HT1080 (cell line): Measurements from ENCODE around the gene KDR. TPM values are rescaled to one million over a fixed set of nuclear protein-coding genes. Genes with fewer than 3 reads are reported as not detected.
A peak's percentile ranks its signal among the peaks of the same experiment; 100 is the strongest.

Experiments used
- DNase-seq: peaks from one replicate; pipeline ENCODE4 v3.0.0-alpha.2; 2015; ENCODE audit warnings: low read depth
- polyA plus RNA-seq, 2 experiments: library from polyadenylated mRNA; depleted of rRNA; stranded (reverse); fragments of >200 nt; gene quantifications; 2 replicates each; pipeline ENCODE4 v1.2.3, GENCODE V29; 2015
- total RNA-seq: library from RNA; depleted of rRNA; stranded (reverse); fragments of >200 nt; shearing (Covaris generic); gene quantifications from 2 replicates; pipeline ENCODE4 v1.2.3, GENCODE V29; 2014; rRNA removed

The KDR gene
- 0.17 and 0.58 TPM in 2 replicates for total RNA-seq
- polyA plus RNA-seq (2015; cell fraction: cytosol; rRNA removed) = 0.07 and 0.08 TPM in 2 replicates
- polyA plus RNA-seq (2015; cell fraction: nucleus; rRNA removed) = 0.23 and 0.49 TPM in 2 replicates

DNA sequence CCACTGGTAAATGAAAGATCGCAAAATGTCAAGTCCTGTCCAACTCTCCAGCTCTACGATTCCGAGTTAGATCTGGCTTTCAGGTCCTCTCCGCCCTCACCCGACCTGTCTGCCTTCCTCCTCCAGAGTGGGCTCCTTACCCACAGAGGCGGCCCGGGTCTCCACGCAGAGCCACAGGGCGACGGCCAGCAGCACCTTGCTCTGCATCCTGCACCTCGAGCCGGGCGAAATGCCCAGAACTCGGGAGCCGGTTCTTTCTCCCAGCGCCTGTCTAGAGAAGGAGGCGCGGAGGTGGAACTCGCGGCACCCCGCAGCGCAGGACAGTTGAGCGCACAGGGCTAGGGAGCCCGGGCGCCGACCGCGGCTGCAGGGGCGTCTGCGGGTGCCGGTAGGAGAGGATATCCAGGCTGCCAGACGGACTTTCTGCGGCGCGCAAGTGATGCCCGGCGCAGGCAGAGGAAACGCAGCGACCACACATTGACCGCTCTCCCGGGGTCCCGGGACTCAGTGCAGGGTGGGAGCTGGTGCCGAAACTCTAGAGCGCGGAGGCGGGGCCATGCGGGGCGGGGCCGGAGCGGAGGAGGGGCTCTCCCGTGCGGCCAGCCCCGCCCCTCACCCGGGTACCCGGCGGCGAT is at the start of gene KDR:
KDR (minus strand) TSS at position 509 of the 635 bp plus-strand sequence; CDS start at position 207, 302 bp downstream.
- DNase-seq = peak; percentile 12

DNA sequence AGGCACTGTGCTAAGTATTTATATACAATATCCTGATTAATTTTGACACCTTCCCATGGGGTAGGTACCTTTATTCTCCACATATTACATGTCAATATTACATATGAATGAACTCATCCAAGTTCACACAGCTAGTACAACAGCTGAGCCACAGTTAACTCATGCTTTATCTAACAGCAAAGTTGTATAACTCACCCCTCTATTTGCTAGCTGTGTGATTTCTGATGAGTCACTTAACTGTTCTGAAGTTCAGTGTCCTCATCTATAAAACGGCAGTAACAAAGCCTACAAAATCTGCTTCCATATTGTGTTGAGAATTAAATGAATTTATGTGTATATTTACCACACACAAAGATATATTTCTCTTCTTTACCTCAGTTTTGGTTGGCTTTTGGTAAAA is 48.2 kb upstream of the KDR start:
- DNase-seq = peak; percentile 74

DNA sequence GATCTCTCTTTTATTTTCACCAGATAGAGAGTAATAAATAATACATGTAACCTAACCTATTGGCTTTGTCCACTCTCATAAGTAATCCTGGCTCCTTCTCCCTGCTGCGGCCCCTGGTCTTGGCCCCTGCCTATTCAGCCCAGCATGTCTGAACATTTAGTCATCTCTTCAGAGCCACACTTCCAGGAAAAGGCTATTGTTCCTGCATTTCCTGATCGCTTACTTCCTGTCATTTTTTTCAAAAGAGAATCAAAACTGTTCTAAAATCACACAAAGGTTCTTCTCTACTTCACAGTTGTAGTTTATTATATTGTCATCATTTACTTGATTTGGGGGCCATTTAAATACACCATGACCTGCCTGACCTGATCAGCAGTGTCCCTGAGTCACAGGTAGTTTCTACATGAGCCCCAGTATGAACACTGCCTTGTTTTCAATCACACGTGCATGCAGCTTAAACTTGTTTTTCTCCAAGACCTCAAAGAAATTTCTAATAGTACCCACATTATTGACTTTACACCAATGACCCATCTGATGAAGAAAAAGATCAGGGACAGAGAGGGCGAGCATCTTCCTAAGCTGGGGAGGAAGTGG is 47.4 kb upstream of the KDR start:
- peak; percentile 73 for DNase-seq

DNA sequence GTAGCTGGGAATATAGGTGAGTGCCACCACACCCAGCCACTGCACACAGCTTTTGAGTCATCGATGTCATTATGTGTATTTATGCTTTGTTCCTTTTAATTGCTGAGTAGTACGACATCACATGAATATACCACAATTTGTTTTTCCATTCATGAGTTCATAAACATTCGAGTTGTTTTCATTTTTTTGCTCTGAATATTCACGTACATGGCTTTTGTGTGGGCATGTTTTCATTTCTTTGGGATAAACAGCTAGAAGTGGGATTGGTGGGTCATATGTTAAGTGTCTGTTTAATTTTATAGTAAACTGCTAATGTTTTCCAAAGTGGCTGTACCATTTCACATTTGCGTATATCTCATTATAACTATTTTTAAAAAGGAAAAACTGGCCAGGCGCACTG is 45.1 kb upstream of the KDR start:
- DNase-seq = no peak

DNA sequence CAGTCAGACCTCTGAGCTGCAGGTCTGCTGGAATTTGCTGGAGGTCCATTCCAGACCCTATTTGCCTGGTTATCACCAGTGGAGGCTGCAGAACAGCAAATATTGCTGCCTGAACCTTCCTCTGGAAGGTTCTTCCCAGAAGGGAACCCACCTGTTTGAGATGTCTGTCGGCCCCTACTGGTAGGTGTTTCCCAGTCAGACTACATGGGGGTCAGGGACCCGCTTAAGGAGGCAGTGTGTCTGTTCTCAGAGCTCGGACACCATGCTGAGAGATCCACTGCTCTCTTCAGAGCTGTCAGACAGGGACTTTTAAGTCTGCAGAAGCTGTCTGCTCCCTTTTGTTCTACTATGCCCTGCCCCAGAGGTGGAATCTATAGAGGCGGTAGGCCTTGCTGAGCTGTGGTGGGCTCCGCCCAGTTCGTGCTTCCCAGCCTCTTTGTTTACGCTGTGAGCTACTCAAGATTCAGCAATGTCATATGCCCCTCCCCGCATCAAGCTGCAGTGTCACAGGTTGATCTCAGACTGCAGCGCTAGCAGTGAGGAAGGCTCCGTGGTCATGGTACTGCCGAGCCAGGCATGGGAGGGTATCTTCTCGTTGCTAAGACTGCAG is 44.1 kb upstream of the KDR start:
- DNase-seq = peak; percentile 9

DNA sequence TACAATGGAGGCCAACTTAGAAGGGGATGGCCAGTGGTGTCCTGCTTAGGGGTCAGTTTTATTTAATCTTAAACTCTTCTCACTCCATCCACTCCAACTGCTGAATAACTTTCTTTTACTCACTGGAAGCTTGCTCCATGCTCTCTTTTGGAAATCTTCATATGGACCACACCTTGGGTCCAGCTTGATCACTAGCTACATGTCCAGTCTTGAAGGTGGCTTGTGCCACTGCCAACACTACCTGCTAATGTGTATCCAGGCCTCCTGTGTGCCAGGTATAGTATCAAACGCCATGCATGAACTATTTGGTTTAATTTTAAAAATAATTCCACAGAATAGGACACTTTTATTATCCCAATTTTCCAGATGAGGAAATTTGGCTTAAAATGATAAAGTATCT is 37.0 kb upstream of the KDR start:
- DNase-seq = no peak

DNA sequence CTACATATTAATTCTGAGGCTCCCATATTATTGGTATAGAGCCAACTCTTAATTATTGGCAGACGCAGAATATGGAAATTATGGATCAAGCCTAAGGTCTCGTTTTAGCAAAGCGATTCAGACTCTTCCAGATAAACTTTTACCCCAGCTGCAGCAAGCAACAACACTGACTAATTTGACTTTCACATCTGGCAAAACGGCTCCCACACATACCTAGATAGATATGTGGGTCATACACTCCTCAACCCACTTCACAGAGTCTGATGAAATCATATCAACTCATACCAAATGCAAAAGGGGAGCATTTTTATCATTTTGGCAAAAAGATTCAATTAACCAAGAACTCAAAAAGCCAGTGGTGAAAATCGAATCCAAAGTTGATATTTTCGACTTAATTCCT is 36.3 kb upstream of the KDR start:
- no peak for DNase-seq

DNA sequence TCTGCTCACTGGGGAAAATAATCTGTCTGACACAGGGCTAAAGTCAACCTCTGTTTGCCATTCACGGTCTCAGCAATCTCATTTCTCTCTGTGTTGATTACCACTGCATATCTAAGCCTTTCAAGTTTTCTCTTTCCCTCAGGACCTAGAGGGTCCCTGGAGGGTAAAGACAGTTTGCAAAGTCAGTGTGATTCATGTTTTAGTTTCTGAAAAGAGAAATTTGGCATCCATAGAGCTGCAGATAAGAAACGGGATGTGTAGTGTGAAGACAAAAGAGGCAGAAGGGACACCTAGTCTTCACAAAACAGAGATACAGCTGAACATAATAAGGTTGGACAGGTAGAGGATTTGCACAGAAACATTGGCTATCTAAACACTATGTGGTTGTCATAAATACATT is 34.5 kb upstream of the KDR start:
- no peak for DNase-seq

DNA sequence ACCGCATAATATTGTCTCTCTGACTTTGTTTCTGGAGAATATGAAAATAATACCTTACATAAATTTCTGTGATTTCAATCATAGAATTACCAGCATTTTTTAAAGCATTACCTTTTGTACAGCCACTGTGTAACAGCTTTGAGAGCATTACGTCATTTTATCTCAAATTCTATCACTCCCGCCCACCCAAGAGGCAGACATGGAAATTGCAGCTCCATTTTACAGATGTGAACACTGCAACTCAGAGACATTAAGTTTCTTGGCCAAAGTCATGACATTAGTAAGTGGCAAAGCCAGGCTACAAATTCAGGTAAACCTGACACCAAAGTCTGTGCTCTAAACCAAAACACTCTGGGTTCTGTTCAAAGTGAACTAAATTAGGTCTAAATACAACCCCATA is 33.6 kb upstream of the KDR start:
- no peak for DNase-seq

DNA sequence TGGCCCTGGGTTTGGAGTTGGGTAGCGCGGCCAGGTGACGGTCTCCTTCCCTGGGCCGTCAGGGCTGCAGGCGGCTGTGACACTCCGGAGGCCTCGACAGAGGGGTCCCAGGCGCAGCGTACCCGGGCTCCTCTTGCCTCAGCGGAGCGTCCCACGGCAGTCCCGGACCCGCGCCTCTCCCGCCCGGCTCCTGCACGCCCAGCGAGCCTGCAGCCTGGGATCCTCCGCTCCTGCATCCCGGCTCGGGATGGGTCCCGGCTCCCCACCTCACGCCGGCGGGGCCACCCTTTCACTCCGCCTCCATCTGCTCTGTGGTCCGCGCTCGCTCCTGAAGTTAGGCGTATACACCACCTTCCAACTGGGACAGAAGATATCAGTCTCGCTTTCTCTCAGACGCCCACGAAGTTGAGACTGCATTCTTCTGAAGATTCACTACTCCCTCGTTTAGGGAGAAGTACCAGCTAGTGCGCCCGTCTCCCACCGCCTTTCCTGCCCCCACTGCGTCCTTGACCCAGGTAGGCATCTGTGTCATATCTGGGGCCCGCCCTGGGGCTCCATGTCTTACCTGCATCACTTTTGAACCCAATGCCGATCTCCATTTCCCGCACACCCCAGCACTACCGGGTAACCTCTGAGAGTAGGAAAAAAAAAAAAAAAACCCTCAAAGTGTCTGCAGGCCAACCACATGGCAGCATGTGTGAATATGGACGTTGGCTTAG is 32.3 kb upstream of the KDR start:
- no peak for DNase-seq

DNA sequence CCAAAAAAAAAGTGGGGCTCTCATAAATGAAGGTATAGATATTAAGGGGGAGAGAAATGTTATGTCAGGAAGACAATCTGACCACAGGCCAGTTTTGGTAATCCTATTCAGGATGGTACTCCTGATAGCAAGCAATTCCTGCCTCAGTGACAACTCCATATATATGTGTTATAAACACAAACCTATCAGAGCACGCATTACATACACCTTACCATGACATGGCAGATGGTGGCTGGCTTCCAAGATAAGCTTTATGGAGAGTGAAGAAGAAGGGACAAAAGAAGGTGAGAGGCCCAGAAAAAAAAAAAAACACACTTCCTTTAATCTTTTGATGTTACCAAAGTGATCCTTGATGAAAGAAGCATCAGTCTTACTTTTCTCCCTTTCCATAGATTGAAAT is 29.5 kb upstream of the KDR start:
- no peak for DNase-seq

DNA sequence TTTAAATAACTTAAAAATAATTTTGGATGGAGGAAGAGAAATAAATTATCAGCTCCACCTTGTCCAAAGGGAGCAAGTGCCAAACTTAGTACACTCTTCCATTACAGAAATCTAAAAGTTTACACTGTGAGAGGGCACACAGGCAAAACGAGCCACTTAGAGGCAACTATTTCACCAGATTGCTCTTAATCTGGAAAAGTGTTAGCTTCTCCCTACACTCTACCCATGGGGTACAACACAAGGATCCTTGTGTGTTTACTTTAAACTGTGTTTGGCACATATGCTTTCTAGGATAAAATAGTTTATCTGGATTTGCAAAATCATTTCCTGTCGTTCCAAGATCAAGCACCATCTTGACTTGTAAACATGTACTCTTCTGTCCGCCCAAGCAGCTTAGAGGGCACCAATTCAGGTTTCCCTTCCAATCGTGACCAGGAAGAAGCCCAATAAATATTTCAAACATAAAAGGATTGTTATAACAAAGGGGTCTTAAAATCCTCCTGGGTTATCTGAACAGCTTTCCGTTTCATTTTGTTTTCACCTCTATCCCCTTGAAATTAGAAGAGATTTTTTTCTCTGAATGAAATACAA is 29.0 kb upstream of the KDR start:
- DNase-seq = no peak

DNA sequence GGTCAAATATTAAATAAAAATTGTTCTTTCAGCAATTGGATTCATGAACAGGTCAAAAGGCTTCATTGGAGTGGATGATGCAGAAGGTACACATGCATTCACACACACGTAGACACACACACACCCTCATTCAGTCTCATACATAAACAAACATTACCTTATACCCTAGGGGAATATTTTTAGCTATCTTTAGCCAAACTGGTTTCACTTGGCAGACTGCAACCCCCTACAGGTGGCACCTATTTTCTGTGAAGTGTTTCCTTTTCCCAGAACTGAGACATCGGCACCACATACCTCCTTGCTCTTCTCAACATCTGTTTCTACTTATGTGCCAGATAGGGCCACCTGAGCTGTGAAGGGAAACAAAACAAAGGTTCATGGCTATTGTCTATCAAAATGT is 18.5 kb upstream of the KDR start:
- DNase-seq = no peak

DNA sequence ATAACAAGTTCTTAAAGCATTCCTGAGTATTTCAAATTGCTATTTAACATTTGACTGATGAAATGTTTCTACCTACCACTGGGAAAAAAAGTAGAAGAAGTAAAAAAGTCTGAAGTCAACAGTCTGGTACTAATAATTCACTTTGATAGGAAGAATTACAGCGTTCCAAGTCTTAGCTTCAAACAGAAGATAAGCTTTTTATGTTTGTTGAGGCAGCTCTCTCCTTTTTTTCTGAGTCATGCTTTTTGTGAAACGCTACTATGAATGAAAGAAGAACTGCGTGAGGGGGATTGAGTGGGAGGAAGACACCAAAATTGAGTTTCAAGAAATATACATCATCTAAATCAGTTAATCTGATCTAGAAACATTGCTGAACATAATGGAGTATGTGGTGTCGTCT is 13.0 kb upstream of the KDR start:
- no peak for DNase-seq

DNA sequence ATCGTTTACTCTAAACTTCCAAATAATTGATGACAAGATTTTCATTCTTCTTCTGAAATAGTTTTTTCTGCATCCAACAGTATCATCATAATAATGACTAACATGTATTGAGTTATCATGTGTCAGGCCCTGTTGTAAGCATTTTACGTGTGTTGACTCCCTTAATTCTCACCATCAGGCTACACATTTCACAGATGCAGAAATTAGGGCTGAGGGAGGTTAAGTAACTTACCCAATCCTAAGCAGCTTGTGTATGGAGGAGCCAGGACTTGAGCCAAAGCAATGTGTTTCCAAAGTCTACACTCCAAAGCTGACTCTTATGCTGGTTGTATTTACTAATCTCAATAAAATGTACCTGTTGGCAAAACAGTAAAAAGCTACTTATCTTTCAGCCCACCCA is 11.2 kb upstream of the KDR start:
- DNase-seq = no peak

DNA sequence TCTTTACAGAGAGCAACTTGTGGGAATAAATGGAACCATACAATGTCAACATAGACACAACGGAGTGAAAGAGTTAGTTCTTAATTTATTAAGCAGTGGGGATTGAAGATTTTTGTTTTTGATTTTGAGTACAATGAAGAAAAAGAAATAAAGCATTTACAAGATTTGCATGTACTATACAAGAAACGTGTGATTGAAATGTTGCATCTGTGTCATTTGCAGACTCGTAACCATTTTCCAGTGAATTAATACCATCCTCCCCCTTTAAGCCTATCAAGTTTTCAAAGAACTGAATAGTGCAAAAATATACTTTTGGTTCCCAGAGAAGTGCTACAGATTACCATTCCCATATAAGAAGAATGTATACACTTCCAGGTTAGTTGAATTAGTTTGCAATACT is 8.6 kb upstream of the KDR start:
- no peak for DNase-seq

DNA sequence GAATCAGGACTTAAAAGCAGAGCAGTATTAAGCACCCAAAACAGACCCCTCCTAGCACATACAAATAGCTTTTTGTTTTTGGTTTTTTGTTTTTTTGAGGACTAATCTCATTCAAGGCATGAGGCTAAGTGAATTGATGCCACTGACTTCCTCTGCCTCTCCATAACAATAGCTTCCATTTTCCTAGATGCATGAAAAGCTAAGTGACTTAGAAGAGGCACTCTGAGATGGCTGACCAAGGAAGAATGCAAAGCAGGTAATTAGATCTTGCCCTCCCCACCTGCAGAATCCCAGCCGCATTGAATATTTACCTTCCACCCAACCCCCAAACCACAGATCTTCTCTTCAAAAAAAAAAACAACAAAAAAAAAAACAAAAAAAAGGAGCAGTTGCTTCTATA is 7.4 kb upstream of the KDR start:
- DNase-seq = no peak

DNA sequence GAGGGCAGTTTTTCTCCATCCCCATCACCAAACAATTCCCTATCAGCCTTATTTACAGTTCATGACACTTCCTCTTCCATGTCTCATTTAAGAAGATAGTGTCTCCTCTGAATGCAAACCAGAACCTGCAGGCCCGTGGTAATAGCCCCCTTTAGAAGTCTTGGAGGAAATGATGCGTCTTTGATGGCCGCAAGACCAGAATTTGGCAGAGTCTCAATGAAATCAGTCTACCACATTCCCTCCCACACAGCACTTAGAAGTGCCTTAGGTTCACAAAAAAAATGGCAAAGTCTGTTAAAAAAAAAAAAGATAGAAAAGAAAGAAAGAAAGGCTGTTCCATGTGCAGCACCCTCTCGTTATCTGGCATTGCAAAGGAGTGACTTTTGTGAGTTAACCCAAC is 2.1 kb upstream of the KDR start:
- DNase-seq = peak; percentile 11

DNA sequence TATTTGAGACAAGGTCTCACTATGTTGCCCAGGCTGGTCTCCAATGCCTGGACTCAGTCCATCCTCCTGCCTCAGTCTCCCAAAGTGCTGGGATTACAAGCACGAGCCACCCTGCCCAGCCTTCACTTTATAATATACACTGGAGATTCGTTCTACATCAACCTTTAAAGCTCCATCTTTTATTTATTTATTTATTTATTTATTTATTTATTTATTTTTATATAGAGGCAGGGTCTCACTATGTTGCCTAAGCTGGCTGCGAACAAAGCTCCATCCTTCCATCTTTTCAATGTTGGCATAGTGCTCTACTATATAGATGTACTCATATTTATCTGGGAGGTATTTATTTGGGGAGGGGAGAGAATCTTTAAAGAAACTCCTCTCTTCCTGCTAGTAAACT is 1.7 kb upstream of the KDR start:
- no peak for DNase-seq

DNA sequence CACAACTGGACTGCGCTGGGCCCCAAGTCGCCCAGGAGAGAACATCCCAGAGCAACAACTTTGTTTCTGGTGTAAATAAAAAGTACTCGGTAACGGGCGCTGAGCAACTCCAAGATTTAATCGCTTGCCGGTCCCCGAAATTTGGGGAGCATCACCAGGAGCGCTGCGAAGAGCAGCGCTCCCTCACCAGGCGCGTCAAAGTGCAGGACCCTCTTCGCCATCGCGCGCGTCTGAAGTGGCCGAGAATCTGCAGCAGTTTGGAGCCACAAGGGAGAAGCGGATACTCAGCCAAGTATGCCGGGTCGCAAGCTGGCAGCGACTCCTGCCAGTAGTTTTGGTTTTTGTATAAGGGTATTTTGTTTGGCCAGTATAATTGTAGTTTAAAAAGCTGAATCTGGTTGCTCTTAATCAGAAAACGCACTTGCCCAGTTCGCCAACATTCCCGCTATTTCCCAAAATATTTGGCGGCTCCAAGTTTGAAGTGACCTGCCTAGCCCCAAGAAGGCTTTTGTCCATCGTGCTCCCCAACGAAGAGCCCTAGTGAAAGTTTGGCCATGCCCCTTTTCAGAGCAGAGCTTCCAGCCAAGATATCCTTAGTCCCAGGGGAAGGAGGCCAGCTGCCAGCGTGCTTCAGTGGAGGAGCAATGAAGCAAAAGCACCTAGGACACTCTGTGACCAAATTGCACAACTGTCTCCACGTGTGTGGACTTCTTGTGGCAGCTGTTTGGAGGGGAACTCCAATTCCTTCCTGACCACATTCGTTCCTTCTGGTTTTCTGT is 557 bp upstream of the KDR start:
- DNase-seq = no peak
